SK-N-SH treated with all-trans-retinoic acid at 6 μM for 48 hours (cell line): ENCODE data around the gene CAVIN2.

ENCODE experiments used
- ATAC-seq: fragments of 200-7000 bp; cut with Tn5 transposase; 3 replicates; pipeline ENCODE4 v1.9.1; 2020; ENCODE audit warnings: mild to moderate bottlenecking, moderate library complexity
- ARNTL ChIP-seq: fragments of 450-650 bp; formaldehyde crosslinking; IDR thresholded peaks from 2 replicates; pipeline ENCODE4 v1.5.0; 2020; ENCODE audit warnings: low read depth, mild to moderate bottlenecking, moderate library complexity, borderline replicate concordance
- BACH2 ChIP-seq: fragments of 250-450 bp; sonication (Bioruptor Pico); IDR thresholded peaks from 2 replicates; pipeline ENCODE4 v1.9.0; 2021; ENCODE audit warnings: mild to moderate bottlenecking, borderline replicate concordance
- CSDC2 ChIP-seq: fragments of 250-450 bp; sonication (Bioruptor Pico); IDR thresholded peaks from 2 replicates; pipeline ENCODE4 v1.5.0; 2020; ENCODE audit warnings: mild to moderate bottlenecking, moderate library complexity
- ESRRG ChIP-seq: fragments of 250-450 bp; sonication (Bioruptor Pico); IDR thresholded peaks from 2 replicates; pipeline ENCODE4 v1.6.1; 2021; ENCODE audit warnings: mild to moderate bottlenecking
- GLIS3 ChIP-seq: fragments of 250-450 bp; sonication (Bioruptor Pico); IDR thresholded peaks from 2 replicates; pipeline ENCODE4 v1.5.0; 2020; ENCODE audit warnings: mild to moderate bottlenecking, moderate library complexity
- ISL1 ChIP-seq: fragments of 250-450 bp; sonication (Bioruptor Pico); IDR thresholded peaks from 2 replicates; pipeline ENCODE4 v2.1.2; 2022; ENCODE audit warnings: mild to moderate bottlenecking, moderate library complexity
- OSR1 ChIP-seq: fragments of 250-450 bp; sonication (Bioruptor Pico); IDR thresholded peaks from 2 replicates; pipeline ENCODE4 v1.8.0; 2022; ENCODE audit warnings: moderate library complexity, mild to moderate bottlenecking, inconsistent platforms
- POU6F1 ChIP-seq: fragments of 250-450 bp; sonication (Bioruptor Pico); IDR thresholded peaks from 2 replicates; pipeline ENCODE4 v1.8.0; 2021; ENCODE audit warnings: low read depth, mild to moderate bottlenecking, moderate library complexity, borderline replicate concordance
- PPARA ChIP-seq: fragments of 250-450 bp; sonication (Bioruptor Pico); IDR thresholded peaks from 2 replicates; pipeline ENCODE4 v1.5.0; 2020; ENCODE audit warnings: mild to moderate bottlenecking, borderline replicate concordance
- SNAI2 ChIP-seq: fragments of 250-450 bp; sonication (Bioruptor Pico); IDR thresholded peaks from 2 replicates; pipeline ENCODE4 v1.5.0; 2020; ENCODE audit warnings: mild to moderate bottlenecking, moderate library complexity
- TCF4 ChIP-seq: fragments of 250-450 bp; sonication (Bioruptor Pico); IDR thresholded peaks from 2 replicates; pipeline ENCODE4 v1.8.0; 2021; ENCODE audit warnings: mild to moderate bottlenecking, moderate library complexity, borderline replicate concordance
- TOX ChIP-seq: fragments of 250-450 bp; sonication (Bioruptor Pico); IDR thresholded peaks from 2 replicates; pipeline ENCODE4 v1.8.0; 2021; ENCODE audit warnings: mild to moderate bottlenecking, moderate library complexity, borderline replicate concordance
- ZC3H10 ChIP-seq: fragments of 250-450 bp; sonication (Bioruptor Pico); IDR thresholded peaks from 2 replicates; pipeline ENCODE4 v1.5.1; 2021; ENCODE audit warnings: mild to moderate bottlenecking, moderate library complexity
- ZFP3 ChIP-seq: fragments of 250-450 bp; sonication (Bioruptor Pico); IDR thresholded peaks from 2 replicates; pipeline ENCODE4 v1.5.0; 2020; ENCODE audit warnings: mild to moderate bottlenecking, moderate library complexity
- ZFP30 ChIP-seq: fragments of 450-650 bp; formaldehyde crosslinking; IDR thresholded peaks from 2 replicates; pipeline ENCODE4 v1.5.0; 2022; ENCODE audit warnings: mild to moderate bottlenecking, moderate library complexity
- ZNF70 ChIP-seq: fragments of 450-650 bp; formaldehyde crosslinking; IDR thresholded peaks from 2 replicates; pipeline ENCODE4 v1.5.0; 2020; ENCODE audit warnings: mild to moderate bottlenecking, moderate library complexity
- ZNF8 ChIP-seq: fragments of 450-650 bp; formaldehyde crosslinking; IDR thresholded peaks from 2 replicates; pipeline ENCODE4 v1.5.0; 2020; ENCODE audit warnings: mild to moderate bottlenecking, moderate library complexity
- TF ChIP-seq, protein P1 (sequence below): fragments of 250-450 bp; sonication (Bioruptor Pico); IDR thresholded peaks from 2 replicates; pipeline ENCODE4 v1.5.1; 2021; ENCODE audit warnings: mild to moderate bottlenecking, moderate library complexity
- TF ChIP-seq, protein P2 (sequence below): fragments of 250-450 bp; sonication (Bioruptor Pico); IDR thresholded peaks from 2 replicates; pipeline ENCODE4 v1.5.0; 2020; ENCODE audit warnings: mild to moderate bottlenecking, moderate library complexity
- TF ChIP-seq, protein P3 (sequence below): fragments of 250-450 bp; sonication (Bioruptor Pico); IDR thresholded peaks from 2 replicates; pipeline ENCODE4 v1.8.0; 2020; ENCODE audit warnings: mild to moderate bottlenecking, moderate library complexity, borderline replicate concordance

The CAVIN2 gene

GRCh38 chr2:191845876-191846514 lies 893 bp downstream of the CAVIN2 start:
- ATAC-seq: no peak
- TF ChIP-seq OSR1 (no peak), ZNF70 (CRISPR knock-in tag) (no peak), GLIS3 (CRISPR knock-in tag) (no peak)
- TF ChIP-seq, all 23 proteins: peak for 0

DNA sequence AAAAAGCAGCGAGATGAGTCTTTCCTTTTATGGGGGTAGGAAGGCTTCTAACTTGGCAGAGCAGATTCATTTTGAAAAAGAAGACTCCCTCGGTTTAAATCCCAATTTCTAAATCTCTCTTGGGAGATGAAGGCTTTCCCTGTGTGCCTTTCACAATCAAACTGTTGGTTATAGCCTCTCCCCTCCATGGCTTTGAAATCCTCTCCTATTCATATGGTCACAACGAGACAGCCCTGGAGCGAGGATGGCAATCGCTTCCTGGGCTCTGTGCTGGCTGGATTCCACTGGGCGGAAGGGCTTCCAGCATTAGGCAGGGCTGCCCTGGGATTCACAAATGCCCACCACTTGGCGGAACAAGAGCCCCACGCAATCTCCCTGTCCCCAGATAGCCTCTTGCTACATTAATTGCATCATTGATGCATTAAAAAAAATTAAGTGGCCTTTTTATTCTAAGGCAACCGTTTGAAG lies 1.6 kb downstream of the CAVIN2 start:
- ATAC-seq: no peak
- TF ChIP-seq TOX (CRISPR knock-in tag) (no peak), ZNF70 (CRISPR knock-in tag) (peak; percentile 34; the same call in 1 of the 2 replicates)

- no peak for ATAC-seq
- no peak for TF ChIP-seq TCF4 (CRISPR knock-in tag)
- TF ChIP-seq ZFP3 (CRISPR knock-in tag): no peak
- TF ChIP-seq, protein P1, sequence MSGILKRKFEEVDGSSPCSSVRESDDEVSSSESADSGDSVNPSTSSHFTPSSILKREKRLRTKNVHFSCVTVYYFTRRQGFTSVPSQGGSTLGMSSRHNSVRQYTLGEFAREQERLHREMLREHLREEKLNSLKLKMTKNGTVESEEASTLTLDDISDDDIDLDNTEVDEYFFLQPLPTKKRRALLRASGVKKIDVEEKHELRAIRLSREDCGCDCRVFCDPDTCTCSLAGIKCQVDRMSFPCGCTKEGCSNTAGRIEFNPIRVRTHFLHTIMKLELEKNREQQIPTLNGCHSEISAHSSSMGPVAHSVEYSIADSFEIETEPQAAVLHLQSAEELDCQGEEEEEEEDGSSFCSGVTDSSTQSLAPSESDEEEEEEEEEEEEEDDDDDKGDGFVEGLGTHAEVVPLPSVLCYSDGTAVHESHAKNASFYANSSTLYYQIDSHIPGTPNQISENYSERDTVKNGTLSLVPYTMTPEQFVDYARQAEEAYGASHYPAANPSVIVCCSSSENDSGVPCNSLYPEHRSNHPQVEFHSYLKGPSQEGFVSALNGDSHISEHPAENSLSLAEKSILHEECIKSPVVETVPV (CRISPR knock-in tag): no peak
These were observed 2.2 kb downstream of the CAVIN2 start for GRCh38 chr2:191844706-191845105.

DNA sequence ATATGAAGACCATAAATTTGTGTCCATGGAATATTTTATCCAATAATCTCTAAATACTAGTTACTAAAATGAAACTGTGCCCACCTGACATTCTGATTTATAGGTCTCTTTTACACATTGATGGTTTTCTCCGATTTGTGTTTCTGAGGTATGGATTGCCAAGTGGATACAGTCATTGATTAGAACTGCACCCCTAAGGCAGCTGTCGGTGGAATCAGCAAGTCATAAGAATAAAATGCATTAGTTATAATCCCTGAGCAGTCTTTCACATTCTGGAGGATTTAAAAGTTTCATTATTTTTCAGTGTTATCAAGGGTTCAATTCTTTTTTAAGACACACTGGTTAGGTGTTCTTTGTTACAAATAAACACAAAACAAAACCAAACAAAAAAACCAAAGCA lies 6.0 kb downstream of the CAVIN2 start:
- no peak for ATAC-seq

DNA sequence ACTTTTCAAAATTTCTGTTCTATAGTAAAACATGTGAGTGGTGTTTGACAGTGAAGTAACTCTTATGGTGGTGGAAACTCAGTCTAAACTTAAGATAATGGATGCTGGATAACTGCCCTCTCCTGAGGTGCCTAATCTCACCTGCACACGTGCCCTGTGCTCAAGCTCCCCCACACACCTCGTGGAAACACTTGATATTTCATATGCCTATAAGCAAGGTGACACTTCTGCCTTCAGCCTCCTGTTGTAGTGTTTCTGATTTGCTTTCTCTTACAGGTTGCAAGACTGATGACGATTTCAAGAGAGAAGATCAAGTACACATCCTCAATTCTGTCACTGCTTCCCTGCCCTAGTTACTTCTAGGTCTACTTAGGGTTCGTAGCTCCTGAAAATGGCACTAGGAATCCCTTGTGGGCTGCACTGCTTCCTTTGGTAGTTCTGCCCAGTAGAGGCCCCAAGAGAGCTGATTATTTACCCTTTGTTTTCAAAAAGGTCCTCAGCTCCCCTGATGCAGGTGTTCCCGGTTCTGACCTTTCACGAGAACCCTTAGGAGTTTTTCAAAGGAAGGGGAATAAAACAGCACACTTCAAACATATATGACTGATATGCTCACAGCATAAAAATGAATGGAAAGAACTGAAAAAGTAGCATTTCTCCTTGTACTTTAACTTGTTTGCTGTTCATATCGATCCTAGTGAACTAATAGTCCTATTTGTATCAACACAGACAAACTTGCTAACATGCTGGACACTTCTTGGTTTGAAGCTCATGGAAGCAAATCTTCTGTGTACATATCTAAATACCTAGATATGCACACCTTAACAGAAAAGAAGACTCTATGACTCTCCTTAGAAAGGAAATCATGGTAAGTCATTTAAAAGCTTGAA lies 6.7 kb downstream of the CAVIN2 start:
- no peak for ATAC-seq
- TF ChIP-seq OSR1 (no peak), ZNF8 (CRISPR knock-in tag) (no peak), ESRRG (CRISPR knock-in tag) (no peak), BACH2 (CRISPR knock-in tag) (no peak), TOX (CRISPR knock-in tag) (no peak), ZFP30 (no peak), POU6F1 (CRISPR knock-in tag) (no peak), ZNF70 (CRISPR knock-in tag) (no peak), TCF4 (CRISPR knock-in tag) (no peak), ZC3H10 (CRISPR knock-in tag) (no peak), PPARA (CRISPR knock-in tag) (no peak), SNAI2 (CRISPR knock-in tag) (no peak), GLIS3 (CRISPR knock-in tag) (no peak), ISL1 (CRISPR knock-in tag) (no peak), CSDC2 (CRISPR knock-in tag) (no peak), ARNTL (CRISPR knock-in tag) (no peak)
- TF ChIP-seq, protein P1 (CRISPR knock-in tag): no peak
- TF ChIP-seq, protein P2, sequence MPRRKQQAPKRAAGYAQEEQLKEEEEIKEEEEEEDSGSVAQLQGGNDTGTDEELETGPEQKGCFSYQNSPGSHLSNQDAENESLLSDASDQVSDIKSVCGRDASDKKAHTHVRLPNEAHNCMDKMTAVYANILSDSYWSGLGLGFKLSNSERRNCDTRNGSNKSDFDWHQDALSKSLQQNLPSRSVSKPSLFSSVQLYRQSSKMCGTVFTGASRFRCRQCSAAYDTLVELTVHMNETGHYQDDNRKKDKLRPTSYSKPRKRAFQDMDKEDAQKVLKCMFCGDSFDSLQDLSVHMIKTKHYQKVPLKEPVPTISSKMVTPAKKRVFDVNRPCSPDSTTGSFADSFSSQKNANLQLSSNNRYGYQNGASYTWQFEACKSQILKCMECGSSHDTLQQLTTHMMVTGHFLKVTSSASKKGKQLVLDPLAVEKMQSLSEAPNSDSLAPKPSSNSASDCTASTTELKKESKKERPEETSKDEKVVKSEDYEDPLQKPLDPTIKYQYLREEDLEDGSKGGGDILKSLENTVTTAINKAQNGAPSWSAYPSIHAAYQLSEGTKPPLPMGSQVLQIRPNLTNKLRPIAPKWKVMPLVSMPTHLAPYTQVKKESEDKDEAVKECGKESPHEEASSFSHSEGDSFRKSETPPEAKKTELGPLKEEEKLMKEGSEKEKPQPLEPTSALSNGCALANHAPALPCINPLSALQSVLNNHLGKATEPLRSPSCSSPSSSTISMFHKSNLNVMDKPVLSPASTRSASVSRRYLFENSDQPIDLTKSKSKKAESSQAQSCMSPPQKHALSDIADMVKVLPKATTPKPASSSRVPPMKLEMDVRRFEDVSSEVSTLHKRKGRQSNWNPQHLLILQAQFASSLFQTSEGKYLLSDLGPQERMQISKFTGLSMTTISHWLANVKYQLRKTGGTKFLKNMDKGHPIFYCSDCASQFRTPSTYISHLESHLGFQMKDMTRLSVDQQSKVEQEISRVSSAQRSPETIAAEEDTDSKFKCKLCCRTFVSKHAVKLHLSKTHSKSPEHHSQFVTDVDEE: no peak

More for the DNA sequence above, 6.0 kb downstream of the CAVIN2 start:
- TF ChIP-seq SNAI2 (CRISPR knock-in tag) (no peak), ESRRG (CRISPR knock-in tag) (no peak), CSDC2 (CRISPR knock-in tag) (no peak), ZNF70 (CRISPR knock-in tag) (no peak), TOX (CRISPR knock-in tag) (no peak), ZFP30 (no peak), ZFP3 (CRISPR knock-in tag) (no peak), GLIS3 (CRISPR knock-in tag) (no peak), TCF4 (CRISPR knock-in tag) (no peak)
- TF ChIP-seq, protein P3, sequence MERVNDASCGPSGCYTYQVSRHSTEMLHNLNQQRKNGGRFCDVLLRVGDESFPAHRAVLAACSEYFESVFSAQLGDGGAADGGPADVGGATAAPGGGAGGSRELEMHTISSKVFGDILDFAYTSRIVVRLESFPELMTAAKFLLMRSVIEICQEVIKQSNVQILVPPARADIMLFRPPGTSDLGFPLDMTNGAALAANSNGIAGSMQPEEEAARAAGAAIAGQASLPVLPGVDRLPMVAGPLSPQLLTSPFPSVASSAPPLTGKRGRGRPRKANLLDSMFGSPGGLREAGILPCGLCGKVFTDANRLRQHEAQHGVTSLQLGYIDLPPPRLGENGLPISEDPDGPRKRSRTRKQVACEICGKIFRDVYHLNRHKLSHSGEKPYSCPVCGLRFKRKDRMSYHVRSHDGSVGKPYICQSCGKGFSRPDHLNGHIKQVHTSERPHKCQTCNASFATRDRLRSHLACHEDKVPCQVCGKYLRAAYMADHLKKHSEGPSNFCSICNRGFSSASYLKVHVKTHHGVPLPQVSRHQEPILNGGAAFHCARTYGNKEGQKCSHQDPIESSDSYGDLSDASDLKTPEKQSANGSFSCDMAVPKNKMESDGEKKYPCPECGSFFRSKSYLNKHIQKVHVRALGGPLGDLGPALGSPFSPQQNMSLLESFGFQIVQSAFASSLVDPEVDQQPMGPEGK: no peak
